ENCODE measurements around the gene CTSD.
"Not testable (repeated sequence)": the region's sequence is repeated elsewhere in the genome, so short reads cannot be mapped to it uniquely, and the experiment has no call there.

The CTSD gene

GRCh38 chr11:1763796-1764661 lies at the start of gene CTSD:
Gene CTSD, minus strand, starts transcription at chr11:1763927. Its CDS starts 68 bp downstream, at chr11:1763859.
- DNase-seq (ENCODE audit: low read depth, low spot score): peak; percentile 94

GRCh38 chr11:1813356-1813755 lies 49.6 kb upstream of the CTSD start:
- DNase-seq (ENCODE audit: low read depth, low spot score): not testable (repeated sequence)

DNA sequence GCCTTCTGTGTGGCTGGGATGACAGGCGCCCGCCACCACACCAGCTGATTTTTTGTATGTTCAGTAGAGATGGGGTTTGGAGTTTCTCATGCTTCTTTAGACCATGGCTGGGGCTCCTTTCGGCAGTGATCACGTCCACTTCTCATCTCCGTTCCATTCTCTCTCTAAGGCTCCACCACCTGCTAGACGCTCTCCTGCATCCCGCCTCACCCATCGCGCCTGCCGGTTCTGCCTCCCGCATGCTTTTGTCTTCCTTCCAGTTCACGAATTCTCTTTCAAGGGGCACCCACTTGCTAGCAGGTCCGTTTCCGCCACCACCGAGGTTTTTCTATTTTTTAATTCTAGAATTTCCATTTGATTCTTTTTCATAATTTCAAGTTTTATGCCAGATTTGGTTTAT lies 49.1 kb upstream of the CTSD start:
- no peak for DNase-seq (ENCODE audit: low read depth, low spot score)

GRCh38 chr11:1812274-1812673 lies 48.5 kb upstream of the CTSD start:
- no peak for DNase-seq (ENCODE audit: low read depth, low spot score)

GRCh38 chr11:1810761-1811160 lies 47.0 kb upstream of the CTSD start:
- DNase-seq (ENCODE audit: low read depth, low spot score): no peak

GRCh38 chr11:1807264-1807995 lies 43.7 kb upstream of the CTSD start:
- no peak for DNase-seq (ENCODE audit: low read depth, low spot score)

GRCh38 chr11:1805525-1805924 lies 41.8 kb upstream of the CTSD start:
- DNase-seq (ENCODE audit: low read depth, low spot score): no peak

DNA sequence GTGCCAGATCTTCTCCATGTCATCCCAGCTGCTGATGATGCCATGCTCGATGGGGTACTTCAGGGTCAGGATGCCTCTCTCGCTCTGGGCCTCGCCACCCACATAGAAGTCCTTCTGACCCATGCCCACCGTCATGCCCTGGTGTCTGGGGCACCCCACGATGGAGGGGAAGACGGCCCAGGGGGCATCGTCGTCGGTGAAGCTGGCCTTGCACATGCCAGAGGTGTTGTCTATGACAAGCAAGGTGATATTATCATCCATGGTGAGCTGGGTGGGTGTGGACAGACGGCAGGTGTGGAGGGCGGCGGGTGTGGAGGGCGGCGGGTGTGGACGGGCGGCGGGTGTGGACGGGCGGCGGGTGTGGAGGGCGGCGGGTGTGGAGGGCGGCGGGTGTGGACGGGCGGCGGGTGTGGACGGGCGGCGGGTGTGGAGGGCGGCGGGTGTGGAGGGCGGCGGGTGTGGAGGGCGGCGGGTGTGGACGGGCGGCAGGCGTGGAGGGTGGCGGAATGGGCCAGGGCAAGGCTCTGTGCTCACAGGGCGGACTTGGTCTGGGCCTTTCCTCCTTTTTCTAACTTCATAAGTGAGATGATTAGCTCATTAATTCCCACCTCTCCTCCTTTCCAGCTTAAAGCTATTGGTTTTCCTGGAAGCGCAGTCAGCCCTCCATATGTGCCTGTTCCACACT lies 40.2 kb upstream of the CTSD start:
- not testable (repeated sequence) for DNase-seq (ENCODE audit: low read depth, low spot score)

- DNase-seq (ENCODE audit: low read depth, low spot score): no peak
Observed at GRCh38 chr11:1803246-1803645, 39.5 kb upstream of the CTSD start.

DNA sequence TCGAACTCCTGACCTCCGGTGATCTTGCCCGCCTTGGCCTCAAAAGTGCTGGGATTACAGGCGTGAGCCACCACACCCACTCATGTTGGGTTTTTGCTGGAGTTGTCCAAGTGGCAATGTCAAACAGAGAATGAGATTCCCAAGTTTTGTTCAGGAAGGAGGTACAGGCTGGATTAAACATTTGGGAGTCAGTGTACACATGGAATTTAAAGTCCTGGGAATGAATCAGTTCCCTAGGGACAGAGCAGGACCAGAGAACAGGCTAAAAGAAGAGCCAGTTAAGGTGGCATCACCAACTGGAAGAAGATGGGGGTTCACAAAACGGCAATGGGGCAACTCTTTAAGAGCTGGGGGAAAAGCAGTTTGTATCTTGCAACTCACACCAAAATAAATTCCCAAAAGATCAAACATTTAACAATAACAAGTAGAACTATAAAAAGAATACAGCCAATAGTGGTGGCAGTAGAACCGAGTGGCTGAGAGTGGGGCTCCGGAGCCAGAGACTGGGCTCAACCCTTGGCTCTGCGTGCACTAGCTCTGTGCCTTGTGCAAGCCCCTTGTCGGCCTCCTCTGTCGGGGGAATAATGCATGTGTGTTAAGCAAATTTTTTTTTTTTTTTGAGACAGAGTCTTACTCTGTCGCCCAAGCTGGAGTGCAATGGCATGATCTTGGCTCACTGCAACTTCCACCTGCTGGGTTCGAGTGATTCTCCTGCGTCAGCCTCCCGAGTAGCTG lies 33.8 kb upstream of the CTSD start:
- DNase-seq (ENCODE audit: low read depth, low spot score): no peak

- DNase-seq (ENCODE audit: low read depth, low spot score): no peak
Observed at GRCh38 chr11:1796413-1797011, 32.8 kb upstream of the CTSD start.

- no peak for DNase-seq (ENCODE audit: low read depth, low spot score)
Observed at GRCh38 chr11:1793081-1793480, 29.4 kb upstream of the CTSD start.

DNA sequence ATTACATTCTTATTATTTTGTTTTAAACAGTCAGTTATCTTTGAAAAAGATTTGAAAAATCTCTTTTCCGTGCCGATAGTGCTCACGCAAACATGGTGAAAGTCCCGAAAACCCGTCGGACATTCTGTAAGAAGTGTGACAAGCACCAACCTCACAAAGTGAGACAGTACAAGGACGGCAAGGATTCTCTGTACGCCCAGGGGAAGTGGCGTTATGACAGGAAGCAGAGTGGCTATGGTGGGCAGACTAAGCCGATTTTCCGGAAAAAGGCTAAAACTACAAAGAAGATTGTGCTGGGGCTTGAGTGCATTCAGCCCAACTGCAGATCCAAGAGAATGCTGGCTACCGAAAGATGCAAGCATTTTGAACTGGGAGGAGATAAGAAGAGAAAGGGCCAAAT lies 28.7 kb upstream of the CTSD start:
- no peak for DNase-seq (ENCODE audit: low read depth, low spot score)

DNA sequence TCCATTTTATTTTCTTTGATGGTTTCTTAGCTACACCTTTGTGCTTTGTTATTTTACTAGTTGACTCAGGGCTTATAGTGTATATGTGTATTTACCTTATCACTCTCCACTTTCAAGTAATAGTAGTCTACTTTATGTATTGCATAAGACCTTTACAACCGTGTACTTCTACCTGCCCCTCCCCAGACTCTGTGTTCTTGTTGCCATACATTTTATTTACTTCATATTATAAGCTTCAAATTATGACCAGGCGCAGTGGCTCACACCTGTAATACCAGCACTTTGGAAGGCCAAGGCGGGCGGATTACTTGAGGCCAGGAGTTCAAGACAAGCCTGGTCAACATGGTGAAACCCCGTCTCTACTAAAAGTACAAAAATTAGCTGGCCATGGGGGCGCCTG lies 28.2 kb upstream of the CTSD start:
- DNase-seq (ENCODE audit: low read depth, low spot score): no peak

DNA sequence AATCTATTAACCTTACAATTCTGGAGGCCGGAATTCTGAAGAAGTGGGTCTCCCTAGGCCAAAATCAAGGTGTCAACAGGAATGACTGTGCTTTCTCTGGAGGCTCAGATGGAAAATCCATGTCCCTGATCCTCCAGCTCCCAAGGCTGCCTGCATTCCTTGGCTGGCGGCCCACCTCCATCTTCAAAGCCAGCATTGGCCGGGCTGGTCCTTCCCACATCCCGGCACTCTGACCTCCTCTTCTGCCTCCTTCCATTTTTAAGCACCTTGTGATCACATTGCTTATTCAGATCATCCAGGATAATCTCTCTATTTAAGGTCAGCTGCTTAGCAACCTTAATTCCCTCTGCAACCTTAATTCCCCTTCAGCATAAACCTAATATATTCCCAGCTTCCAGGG lies 22.7 kb upstream of the CTSD start:
- no peak for DNase-seq (ENCODE audit: low read depth, low spot score)

- DNase-seq (ENCODE audit: low read depth, low spot score): no peak
Observed at GRCh38 chr11:1785749-1786413, 22.2 kb upstream of the CTSD start.

DNA sequence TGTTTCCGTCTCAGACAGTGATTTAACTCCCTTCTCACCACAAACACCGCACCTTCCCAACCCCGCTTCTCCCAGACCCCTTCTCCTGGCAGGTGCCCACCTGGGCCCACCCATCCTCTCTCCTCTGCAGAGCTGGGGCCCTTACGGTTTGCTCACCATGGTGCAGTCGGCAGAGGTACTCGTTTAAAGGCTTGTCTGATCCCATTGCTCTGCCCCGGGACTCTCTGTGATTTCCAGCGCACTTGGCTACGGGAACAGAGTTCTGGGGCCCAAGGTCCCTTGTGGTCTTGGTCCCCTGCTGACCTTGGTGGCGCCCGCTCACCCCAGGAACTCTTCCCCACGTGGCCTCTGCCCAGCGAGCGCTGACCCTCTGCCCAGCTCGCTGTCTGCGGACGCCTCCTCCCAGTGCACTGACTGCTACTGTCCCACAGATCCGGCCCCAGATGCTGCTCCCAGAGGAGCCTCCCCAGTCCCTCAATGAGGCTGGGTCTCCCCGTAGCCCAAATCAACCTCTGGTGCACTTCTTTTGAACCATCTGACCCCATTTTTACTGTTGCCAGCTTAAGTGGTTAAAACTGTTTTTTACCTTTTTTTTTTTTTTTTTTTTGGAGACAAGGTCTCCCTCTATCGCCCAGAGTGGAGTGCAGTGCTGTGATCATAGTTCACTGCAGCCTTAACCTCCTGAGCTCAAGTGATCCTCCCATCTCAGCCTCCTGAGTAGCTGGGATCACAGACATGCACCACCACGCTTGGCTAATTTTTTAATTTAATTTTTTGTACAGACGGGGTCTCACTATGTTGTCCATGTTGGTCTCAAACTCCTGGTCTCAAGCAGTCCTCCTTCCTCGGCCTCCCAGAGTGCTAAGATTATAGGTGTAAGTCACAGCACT lies 21.3 kb upstream of the CTSD start:
- no peak for DNase-seq (ENCODE audit: low read depth, low spot score)

GRCh38 chr11:1783725-1784529 lies 20.2 kb upstream of the CTSD start:
- no peak for DNase-seq (ENCODE audit: low read depth, low spot score)
